Measurements from ENCODE around the gene LAIR1.

LAIR1 gene

GRCh38 chr19:54312436-54313377, 52.0 kb downstream of the LAIR1 start, which contains the start of gene LILRA5:
Gene LILRA5, minus strand, starts transcription at chr19:54313166. Its CDS starts 147 bp downstream, at chr19:54313019.
- DNase-seq = no peak

GRCh38 chr19:54312011-54312410, 52.7 kb downstream of the LAIR1 start:
- no peak for DNase-seq

- DNase-seq = no peak
Observed at GRCh38 chr19:54311486-54311885, 53.2 kb downstream of the LAIR1 start.

- no peak for DNase-seq
Observed at GRCh38 chr19:54310543-54310942, 54.2 kb downstream of the LAIR1 start.

- DNase-seq = no peak
Observed at GRCh38 chr19:54309811-54310210, 54.9 kb downstream of the LAIR1 start.

- DNase-seq = no peak
Observed at GRCh38 chr19:54307389-54308020, 57.2 kb downstream of the LAIR1 start.

GRCh38 chr19:54305141-54305540, 59.6 kb downstream of the LAIR1 start:
- DNase-seq = no peak

GRCh38 chr19:54302257-54302656, 62.5 kb downstream of the LAIR1 start:
- peak; percentile 46 for DNase-seq
